NB4 (cell line): ENCODE data around the gene CLIC3.

Source experiments
- DNase-seq: peaks from one replicate; pipeline ENCODE4 v3.0.0; 2010; ENCODE audit warnings: low read depth
- H3K4me3 ChIP-seq: one replicate; pipeline ENCODE4 v1.5.1; 2011; ENCODE audit warnings: mild to moderate bottlenecking, low read depth, low read length, moderate library complexity
- MYC ChIP-seq: IDR thresholded peaks from 2 replicates; pipeline ENCODE4 v1.6.1; 2011; ENCODE audit warnings: low read depth, low read length
- POLR2A ChIP-seq: IDR thresholded peaks from 2 replicates; pipeline ENCODE4 v1.6.1; 2011; ENCODE audit warnings: mild to moderate bottlenecking; ENCODE audit not compliant: insufficient read length; ENCODE audit errors: extremely low read depth
- TF ChIP-seq, protein P1 (sequence below): IDR thresholded peaks from 2 replicates; pipeline ENCODE4 v1.6.1; 2011; ENCODE audit warnings: low read depth, low read length
- TF ChIP-seq, protein P2 (sequence below): IDR thresholded peaks from one replicate; pipeline ENCODE4 v1.5.1; 2012; ENCODE audit warnings: low read depth, low read length

The CLIC3 gene

DNA sequence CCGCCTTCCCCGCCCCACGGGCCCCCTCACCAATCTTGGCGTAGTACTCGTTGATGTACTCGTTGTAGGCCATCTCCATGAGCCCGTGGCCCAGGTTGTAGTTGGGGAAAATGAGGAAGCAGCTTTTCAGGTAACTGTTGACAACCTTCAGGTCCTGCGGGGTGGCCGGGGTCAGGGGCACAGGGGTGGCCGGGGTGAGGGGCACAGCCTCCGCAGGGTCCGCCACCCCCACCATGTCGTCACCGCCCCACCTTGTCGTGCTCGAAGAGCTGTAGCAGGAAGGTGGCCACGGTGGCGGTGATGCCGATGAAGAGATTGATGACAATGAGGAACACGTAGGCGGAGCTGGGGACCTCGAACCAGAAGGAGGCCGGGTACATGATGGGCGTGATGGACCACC is 14.8 kb upstream of the CLIC3 start:
- no peak overlapping the region for H3K4me3 ChIP-seq
- no peak for DNase-seq
- TF ChIP-seq MYC, result no peak
- TF ChIP-seq, protein P1, sequence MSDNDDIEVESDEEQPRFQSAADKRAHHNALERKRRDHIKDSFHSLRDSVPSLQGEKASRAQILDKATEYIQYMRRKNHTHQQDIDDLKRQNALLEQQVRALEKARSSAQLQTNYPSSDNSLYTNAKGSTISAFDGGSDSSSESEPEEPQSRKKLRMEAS, result no peak

DNA sequence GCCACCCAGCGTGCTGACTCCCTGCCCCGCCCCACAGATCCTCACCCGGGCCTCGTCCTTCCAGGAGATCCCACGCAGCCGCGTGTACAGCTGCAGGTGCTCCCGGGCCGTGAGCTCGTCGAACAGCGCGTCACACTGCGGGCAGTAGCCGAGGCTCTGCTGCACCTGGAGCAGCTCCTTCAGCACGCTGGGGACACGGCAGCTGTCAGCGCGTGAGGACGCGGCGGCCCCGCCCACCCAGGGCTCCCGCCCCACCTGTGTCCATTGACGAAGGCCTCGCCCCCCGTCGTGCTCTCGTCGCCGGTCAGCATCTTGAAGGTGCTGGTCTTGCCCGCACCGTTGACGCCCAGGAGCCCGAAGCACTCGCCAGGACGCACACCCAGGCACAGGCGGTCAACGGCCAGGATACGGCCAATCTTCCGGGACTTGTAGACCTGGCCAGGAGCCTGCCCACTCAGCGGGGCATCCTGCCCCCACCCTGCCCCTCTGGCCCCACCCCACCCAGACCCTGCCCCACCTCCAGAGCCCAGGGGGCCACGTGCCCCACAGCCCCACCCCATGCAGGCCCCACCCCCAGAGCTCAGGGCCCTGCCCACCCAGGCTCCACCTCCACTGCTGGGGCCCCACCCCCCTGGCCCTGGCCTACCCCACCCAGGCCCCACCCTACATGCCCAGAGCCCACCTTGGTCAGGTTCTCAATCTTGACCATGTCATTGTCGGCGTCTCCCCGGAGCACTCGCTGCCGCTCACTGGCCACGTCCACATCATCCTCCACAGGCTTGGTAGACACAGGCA is 13.8 kb upstream of the CLIC3 start:
- DNase-seq, result no peak
- H3K4me3 ChIP-seq, result no peak overlapping the region
- TF ChIP-seq, protein P2, sequence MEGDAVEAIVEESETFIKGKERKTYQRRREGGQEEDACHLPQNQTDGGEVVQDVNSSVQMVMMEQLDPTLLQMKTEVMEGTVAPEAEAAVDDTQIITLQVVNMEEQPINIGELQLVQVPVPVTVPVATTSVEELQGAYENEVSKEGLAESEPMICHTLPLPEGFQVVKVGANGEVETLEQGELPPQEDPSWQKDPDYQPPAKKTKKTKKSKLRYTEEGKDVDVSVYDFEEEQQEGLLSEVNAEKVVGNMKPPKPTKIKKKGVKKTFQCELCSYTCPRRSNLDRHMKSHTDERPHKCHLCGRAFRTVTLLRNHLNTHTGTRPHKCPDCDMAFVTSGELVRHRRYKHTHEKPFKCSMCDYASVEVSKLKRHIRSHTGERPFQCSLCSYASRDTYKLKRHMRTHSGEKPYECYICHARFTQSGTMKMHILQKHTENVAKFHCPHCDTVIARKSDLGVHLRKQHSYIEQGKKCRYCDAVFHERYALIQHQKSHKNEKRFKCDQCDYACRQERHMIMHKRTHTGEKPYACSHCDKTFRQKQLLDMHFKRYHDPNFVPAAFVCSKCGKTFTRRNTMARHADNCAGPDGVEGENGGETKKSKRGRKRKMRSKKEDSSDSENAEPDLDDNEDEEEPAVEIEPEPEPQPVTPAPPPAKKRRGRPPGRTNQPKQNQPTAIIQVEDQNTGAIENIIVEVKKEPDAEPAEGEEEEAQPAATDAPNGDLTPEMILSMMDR, result no peak
- no peak for TF ChIP-seq MYC
- TF ChIP-seq, protein P1, result no peak
- no peak for TF ChIP-seq POLR2A

DNA sequence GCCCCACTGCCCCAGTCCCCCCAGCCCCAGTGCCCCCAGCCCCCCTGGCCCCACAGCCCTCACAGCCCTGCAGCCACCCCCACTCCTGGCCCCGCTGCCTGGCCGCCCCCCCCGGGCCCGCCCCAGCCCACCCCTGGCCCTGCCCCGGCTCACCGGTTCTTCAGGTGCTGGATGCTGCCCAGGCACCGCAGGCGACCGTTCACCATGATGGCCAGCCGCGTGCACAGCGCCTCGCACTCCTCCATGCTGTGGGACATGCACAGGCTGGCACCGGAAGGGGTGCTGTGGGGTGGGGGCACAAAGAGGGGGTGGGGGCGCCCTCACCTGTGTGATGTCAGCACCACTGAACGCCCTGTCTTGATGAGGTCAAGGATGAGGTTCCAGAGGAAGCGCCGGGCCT is 12.8 kb upstream of the CLIC3 start:
- no peak overlapping the region for H3K4me3 ChIP-seq
- TF ChIP-seq, protein P1, result no peak
- TF ChIP-seq, protein P2, result no peak
- TF ChIP-seq POLR2A, result no peak
- TF ChIP-seq MYC, result no peak
- no peak for DNase-seq

DNA sequence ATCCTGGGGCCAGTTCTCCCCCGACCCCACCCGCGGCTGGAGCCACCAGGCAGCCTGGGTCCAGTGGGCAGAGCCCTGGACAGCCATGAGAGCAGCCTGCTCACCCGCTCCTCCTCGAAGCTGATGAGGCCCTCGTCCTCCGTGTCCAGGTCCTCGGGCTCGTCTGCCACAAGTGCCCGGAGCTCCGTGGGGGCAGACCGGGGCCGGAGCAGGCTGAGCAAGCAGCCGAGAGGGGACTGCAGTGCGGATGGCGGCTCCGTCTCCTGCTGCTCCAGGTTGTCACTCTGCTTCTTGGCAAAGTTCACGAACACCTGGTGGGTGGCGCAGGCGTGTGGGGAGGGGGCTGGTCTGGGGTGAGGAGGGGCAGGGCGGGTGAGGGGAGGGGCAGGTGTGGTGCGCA is 11.9 kb upstream of the CLIC3 start:
- no peak overlapping the region for H3K4me3 ChIP-seq
- no peak for DNase-seq
- no peak for TF ChIP-seq POLR2A
- TF ChIP-seq, protein P1, result no peak
- TF ChIP-seq, protein P2, result no peak
- TF ChIP-seq MYC, result no peak

DNA sequence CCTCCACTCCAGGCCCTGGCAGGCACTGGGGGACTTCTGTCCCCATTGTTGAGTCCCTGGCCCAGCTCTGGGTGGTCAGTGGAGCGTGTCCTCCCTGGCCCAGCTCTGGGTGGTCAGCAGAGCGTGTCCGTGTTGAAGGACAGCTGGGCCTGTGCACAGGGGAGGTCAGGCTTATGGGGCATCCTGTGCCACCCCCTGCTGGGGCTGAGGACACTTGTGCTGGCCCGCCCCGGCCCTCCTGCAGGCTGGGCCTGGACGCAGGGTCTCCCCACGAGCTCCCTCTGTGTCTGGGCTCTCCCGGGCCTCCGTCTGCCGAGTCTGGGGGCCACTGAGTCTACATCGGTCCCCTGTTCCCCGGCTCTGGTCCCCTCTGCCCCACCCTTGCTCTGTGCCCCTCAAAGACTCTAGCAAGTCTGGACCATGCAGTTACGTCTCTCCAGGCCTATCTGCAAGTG is 11.5 kb upstream of the CLIC3 start:
- no peak for DNase-seq
- no peak overlapping the region for H3K4me3 ChIP-seq
- TF ChIP-seq MYC (no peak), POLR2A (no peak)
- TF ChIP-seq, protein P1, result no peak
- TF ChIP-seq, protein P2, result no peak

DNA sequence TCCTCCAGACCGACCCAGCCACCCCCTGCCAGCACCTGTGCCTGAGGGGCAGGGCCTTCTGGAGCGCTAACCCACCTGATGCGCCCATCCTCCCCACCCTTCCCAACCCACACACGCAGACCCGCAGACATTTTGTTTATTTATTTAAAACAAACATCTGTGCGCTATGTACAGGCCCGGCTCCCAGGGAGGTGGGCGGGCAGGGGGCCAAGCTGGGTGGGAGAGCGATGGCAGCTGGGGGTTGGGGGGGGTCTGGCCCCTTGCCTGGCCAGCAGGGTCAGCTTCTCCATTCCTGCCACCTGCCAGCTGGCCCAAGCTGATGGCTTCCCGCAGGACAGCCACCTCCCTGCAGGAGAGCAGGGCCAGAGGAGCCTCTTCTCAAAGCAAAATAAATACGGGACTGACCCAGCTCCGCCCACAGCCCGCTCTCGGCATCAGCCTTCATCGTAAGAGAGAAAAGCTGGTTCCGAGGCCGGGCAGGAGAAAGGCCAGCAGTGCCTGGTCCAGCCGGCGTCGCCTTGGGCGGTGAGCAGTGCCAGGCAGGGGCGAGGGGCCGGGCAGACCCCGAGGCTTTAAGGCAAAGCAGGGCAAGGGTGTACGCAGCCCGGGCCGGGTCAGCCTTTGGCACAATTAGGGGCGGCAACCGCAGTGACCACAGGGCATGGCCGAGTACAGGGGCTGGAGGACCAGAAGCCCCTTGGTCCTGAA is 10.9 kb upstream of the CLIC3 start:
- no peak overlapping the region for H3K4me3 ChIP-seq
- TF ChIP-seq, protein P2, result no peak
- TF ChIP-seq POLR2A (no peak), MYC (no peak)
- TF ChIP-seq, protein P1, result no peak
- DNase-seq, result no peak
